HUES48 (cell line): ENCODE data around the gene NPIPB9.
"Not testable (repeated sequence)": the region's sequence is repeated elsewhere in the genome, so short reads cannot be mapped to it uniquely, and the experiment has no call there.

Experiments used
- H3K27ac ChIP-seq: one replicate; pipeline ENCODE4 v1.7.0; 2013; ENCODE audit warnings: low read depth, low read length, inconsistent platforms
- H3K27me3 ChIP-seq: 2 replicates; pipeline ENCODE4 v1.6.1; 2013; ENCODE audit warnings: mild to moderate bottlenecking, low read length; ENCODE audit not compliant: control insufficient read depth, insufficient read depth
- H3K36me3 ChIP-seq: 2 replicates; pipeline ENCODE4 v1.6.1; 2013; ENCODE audit warnings: low read length; ENCODE audit not compliant: control insufficient read depth, insufficient read depth
- H3K4me1 ChIP-seq: 2 replicates; pipeline ENCODE4 v1.6.1; 2013; ENCODE audit warnings: mild to moderate bottlenecking, low read length; ENCODE audit not compliant: control insufficient read depth, insufficient read depth
- H3K4me3 ChIP-seq: 2 replicates; pipeline ENCODE4 v1.5.1; 2013; ENCODE audit warnings: mild to moderate bottlenecking, low read depth, low read length
- H3K9ac ChIP-seq: 2 replicates; pipeline ENCODE4 v1.6.1; 2013; ENCODE audit warnings: mild to moderate bottlenecking, low read depth, low read length, moderate library complexity
- H3K9me3 ChIP-seq: 2 replicates; pipeline ENCODE4 v1.6.1; 2013; ENCODE audit warnings: low read length; ENCODE audit not compliant: control insufficient read depth, insufficient read depth

The NPIPB9 gene

GRCh38 chr16:28749997-28750465, 1.6 kb upstream of the NPIPB9 start:
- H3K4me1 ChIP-seq, H3K36me3 ChIP-seq, H3K27me3 ChIP-seq, H3K9me3 ChIP-seq, H3K4me3 ChIP-seq, H3K9ac ChIP-seq, H3K27ac ChIP-seq: not testable (repeated sequence)

- not testable (repeated sequence) for H3K36me3 ChIP-seq, H3K4me3 ChIP-seq, H3K9ac ChIP-seq, H3K4me1 ChIP-seq, H3K27ac ChIP-seq, H3K9me3 ChIP-seq, H3K27me3 ChIP-seq
Observed at GRCh38 chr16:28750469-28751067, 1.0 kb upstream of the NPIPB9 start.

GRCh38 chr16:28781697-28782096, 30.1 kb downstream of the NPIPB9 start:
- not testable (repeated sequence) for H3K4me1 ChIP-seq, H3K4me3 ChIP-seq, H3K9ac ChIP-seq, H3K9me3 ChIP-seq, H3K27me3 ChIP-seq, H3K36me3 ChIP-seq, H3K27ac ChIP-seq

GRCh38 chr16:28782357-28782756, 30.8 kb downstream of the NPIPB9 start:
- H3K4me1 ChIP-seq, H3K4me3 ChIP-seq, H3K27me3 ChIP-seq, H3K9me3 ChIP-seq, H3K9ac ChIP-seq, H3K36me3 ChIP-seq, H3K27ac ChIP-seq: not testable (repeated sequence)

- H3K9ac ChIP-seq, H3K4me1 ChIP-seq, H3K27ac ChIP-seq, H3K9me3 ChIP-seq, H3K4me3 ChIP-seq, H3K27me3 ChIP-seq, H3K36me3 ChIP-seq: not testable (repeated sequence)
Observed at GRCh38 chr16:28802235-28803019, 50.8 kb downstream of the NPIPB9 start.

GRCh38 chr16:28807445-28808120, 56.0 kb downstream of the NPIPB9 start:
- H3K36me3 ChIP-seq, H3K4me1 ChIP-seq, H3K4me3 ChIP-seq, H3K9ac ChIP-seq, H3K27ac ChIP-seq, H3K27me3 ChIP-seq, H3K9me3 ChIP-seq: not testable (repeated sequence)

GRCh38 chr16:28820016-28820415, 68.4 kb downstream of the NPIPB9 start:
- no peak overlapping the region for H3K27ac ChIP-seq

GRCh38 chr16:28820546-28820945, 69.0 kb downstream of the NPIPB9 start:
- H3K27ac ChIP-seq, H3K4me1 ChIP-seq, H3K4me3 ChIP-seq, H3K27me3 ChIP-seq, H3K9ac ChIP-seq, H3K36me3 ChIP-seq, H3K9me3 ChIP-seq: not testable (repeated sequence)

More at GRCh38 chr16:28820016-28820415, 68.4 kb downstream of the NPIPB9 start:
- H3K4me3 ChIP-seq = no peak overlapping the region
- no peaks in the 10 kb centered on the region; the same call in 1 of the 2 replicates for H3K36me3 ChIP-seq
- peaks cover 5% of the 10 kb centered on the region; the same call in 1 of the 2 replicates for H3K4me1 ChIP-seq
- no peaks in the 10 kb centered on the region for H3K9me3 ChIP-seq
- no peaks in the 10 kb centered on the region for H3K27me3 ChIP-seq
- no peak overlapping the region for H3K9ac ChIP-seq

- H3K9ac ChIP-seq = peak overlapping the region; percentile 85
- H3K4me3 ChIP-seq = peak overlapping the region; percentile 93
- no peaks in the 10 kb centered on the region for H3K27me3 ChIP-seq
- H3K9me3 ChIP-seq = no peaks in the 10 kb centered on the region
- peak overlapping the region; percentile 98 for H3K27ac ChIP-seq
- peaks cover 5% of the 10 kb centered on the region; the same call in 1 of the 2 replicates for H3K4me1 ChIP-seq
- H3K36me3 ChIP-seq = peaks cover 20% of the 10 kb centered on the region
Observed at GRCh38 chr16:28821874-28822519, 70.4 kb downstream of the NPIPB9 start.
